HG02678 (cell line): ENCODE data around the gene PPFIBP1.

Source experiments
- ATAC-seq: cut with Tn5 transposase; IDR thresholded peaks from one replicate; pipeline ENCODE4 v1.9.1; 2021; ENCODE audit warnings: mild to moderate bottlenecking, moderate library complexity; ENCODE audit not compliant: unreplicated experiment

PPFIBP1 gene

DNA sequence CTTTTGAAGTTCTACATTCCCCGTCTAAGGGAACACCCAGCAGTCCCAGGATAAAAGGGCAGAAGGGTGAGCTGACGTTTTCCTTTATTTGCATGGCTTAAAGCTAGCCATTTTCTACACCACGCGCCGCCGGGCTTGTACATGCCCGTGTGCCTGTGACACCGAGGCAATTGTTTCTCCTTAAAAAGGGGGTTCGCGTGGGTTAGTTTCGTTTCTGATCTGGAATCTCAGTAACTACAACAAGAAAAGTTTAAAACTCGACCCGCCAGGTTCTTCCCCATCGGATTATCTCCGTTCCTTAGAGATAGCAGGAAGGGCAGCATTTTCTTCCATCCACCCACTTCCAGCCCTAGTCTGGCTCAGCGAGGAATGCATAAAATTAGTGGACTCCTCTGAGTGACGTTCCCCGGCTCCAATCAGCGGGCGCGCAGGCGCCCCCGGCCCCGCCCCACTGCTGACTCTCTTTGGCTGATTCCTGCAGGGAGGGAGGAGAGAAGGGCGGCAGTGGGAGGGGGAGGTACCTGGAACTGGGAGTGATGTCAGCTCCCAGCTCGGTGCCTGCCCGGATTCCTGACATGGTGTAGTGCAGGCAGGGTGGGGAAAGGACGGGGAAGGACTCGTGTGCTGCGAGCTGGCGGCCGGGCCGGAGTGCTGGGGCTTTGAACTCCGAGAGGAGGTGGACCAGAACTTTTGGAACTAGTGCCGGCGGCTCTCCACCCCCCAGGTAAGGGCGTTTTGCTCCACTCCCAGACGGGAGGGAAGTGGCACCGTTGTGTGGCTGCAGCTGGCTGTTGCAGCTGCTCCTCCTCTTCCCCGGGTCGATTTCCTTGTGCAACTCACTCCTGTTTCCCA is at the start of gene PPFIBP1:
Gene PPFIBP1, plus strand, starts transcription at position 565 of the 852 bp plus-strand sequence. CDS start 109,191 bp downstream, outside the sequence.
- peak; percentile 95 for ATAC-seq

DNA sequence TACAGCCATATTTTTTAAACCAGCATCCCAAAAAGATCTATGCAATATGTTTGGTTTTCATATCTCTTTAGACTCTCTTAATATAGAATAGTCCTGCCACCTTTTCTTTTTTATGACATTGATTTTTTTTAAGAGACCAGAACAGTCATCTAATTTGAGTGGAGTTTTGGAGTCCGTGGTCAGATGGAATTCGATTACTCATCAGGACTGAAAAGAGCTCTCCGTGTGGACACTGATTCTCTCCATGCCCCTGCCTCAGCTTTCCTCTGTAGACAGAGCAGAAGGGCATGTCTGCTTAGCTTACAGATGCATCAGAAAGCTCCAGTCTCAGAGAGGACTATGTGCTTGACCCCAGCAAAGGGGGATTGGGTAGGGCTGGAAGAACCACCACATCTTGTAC is 49.7 kb upstream of the PPFIBP1 start:
- no peak for ATAC-seq

DNA sequence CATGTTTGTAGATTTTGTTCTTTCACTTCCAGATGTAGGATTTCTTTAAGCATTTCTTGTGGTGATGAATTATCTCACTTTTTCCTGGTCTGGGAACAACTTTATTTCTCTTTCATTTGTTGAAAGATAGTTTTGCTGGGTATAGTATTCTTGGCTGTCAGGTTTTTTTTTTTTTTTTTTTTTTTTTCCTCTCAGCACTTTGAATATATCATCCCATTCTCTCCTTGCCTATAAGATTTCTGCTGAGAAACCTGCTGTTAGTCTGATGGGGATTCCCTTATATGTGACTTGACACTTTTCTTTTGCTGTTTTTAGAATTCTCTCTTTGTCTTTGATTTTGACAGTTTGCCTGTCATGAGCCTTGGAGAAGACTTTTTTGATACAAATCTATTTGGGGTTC is 47.0 kb upstream of the PPFIBP1 start:
- ATAC-seq = no peak

- no peak for ATAC-seq
Observed at GRCh38 chr12:27478949-27479348, 45.1 kb upstream of the PPFIBP1 start.

DNA sequence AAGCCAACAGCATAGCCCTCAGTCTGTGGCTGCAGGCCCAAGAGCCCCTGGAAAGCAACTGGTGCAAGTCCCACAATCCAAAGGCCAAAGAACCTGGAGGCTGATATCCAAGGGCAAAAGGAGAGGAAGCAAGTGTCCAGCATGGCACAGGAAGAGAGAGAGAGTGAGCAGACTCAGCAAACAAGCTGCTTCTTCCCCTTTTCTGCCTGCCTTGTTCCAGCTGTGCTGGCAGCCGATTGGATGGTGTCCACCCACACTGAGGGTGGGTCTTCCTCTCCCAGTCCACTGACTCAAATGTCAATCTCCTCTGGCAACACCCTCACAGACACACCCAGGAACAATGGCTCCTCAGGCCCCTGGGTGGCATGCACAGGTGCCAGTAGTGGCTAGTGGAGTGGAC is 44.0 kb upstream of the PPFIBP1 start:
- ATAC-seq = no peak

DNA sequence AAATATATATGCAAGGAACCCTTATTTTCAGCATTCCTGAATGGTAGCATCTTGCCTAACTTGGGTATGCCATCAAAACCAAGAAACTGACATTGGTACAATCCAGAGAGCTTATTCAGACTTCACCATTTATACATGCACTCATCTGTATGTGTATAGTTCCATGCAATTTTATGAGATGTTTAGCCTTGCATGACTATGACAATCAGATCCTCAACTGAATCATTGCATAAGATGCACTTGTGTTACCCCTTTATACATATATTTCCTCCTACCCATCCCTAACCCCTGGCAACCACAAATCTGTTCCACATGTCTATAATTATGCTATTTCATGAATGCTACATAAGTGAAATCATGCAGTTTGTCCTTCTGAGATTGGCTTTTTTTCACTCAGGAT is 37.0 kb upstream of the PPFIBP1 start:
- ATAC-seq = no peak

DNA sequence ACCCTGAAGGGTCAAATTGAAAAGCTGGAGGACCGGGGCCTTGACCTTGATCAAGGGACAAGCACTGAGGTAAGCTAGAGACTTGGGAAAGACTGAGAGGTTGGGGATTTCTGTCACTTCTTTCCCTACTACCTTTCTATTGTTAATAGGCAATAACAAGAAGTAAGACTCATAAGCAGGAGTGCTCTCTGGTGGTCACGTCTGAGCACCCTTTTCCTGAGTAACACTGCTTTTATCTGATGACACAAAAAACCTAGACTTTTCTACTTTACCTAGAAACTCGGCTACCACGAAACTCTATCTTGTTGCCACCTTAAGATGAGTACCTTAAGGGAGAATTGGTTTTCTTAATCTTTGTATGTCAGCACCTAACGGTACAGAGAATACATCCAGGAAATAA is 35.5 kb upstream of the PPFIBP1 start:
- ATAC-seq = no peak

GRCh38 chr12:27491226-27491625 is 32.8 kb upstream of the PPFIBP1 start:
- ATAC-seq = no peak

- ATAC-seq = no peak
Observed at GRCh38 chr12:27493260-27493940, 30.6 kb upstream of the PPFIBP1 start.

DNA sequence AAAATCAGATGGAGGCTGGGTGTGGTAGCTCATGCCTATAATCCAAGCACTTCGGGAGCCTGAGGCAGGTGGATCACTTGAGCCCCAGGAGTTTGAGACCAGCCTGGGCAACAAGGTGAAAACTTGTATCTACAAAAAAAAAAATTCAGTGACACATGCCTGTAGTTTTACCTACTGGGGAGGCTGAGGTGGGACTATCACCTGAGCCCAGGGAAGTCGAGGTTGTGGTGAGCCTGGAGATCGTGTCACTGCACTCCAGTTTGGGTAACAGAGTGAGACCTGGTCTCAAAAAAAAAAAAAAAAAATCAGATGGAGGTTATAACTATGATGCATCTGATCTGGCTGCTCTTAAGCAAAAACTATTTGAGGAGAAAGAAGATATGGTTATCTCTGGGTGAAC is 26.6 kb upstream of the PPFIBP1 start:
- no peak for ATAC-seq

GRCh38 chr12:27498149-27498548 is 25.9 kb upstream of the PPFIBP1 start:
- ATAC-seq = no peak

DNA sequence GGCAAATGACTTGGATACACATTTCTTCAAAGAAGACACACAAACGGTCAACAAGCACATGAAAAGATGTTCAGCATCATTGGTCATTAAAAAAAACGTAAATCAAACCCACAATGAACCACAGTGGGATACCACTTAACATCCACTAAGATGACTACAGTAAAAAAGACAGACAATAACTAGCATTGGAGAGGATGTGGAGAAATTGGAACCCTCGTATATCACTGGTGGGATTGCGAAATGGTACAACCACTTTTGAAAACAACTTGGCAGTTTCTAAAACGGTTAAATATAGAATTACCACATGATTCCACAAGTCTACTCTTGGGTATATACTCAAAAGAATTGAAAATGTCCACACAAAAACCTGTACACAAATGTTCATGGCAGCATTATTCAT is 25.2 kb upstream of the PPFIBP1 start:
- ATAC-seq = no peak

- ATAC-seq = no peak
Observed at GRCh38 chr12:27499377-27499776, 24.6 kb upstream of the PPFIBP1 start.

- no peak for ATAC-seq
Observed at GRCh38 chr12:27500546-27500945, 23.5 kb upstream of the PPFIBP1 start.

DNA sequence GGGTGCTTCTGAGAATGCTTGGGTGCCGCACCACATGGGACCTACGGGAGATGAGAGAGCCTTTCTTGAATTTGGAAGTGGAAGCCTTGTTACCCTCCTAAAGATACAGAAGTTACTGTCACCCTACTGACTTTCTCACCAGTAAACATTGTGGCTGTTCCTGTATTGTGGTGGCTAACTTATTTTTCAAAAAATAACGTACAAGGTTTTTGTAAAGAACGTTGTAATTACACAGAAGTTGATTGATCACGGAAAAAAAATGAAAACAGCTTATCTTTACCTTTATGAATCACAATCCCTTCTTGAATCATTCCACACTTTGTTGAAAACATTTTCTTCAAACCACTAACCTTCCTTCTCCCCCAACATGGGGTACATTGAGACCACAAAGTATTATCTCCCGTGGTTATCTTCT is 22.0 kb upstream of the PPFIBP1 start:
- ATAC-seq = no peak

GRCh38 chr12:27504507-27504906 is 19.5 kb upstream of the PPFIBP1 start:
- no peak for ATAC-seq

GRCh38 chr12:27505109-27505508 is 18.9 kb upstream of the PPFIBP1 start:
- no peak for ATAC-seq

- no peak for ATAC-seq
Observed at GRCh38 chr12:27505761-27506160, 18.2 kb upstream of the PPFIBP1 start.

DNA sequence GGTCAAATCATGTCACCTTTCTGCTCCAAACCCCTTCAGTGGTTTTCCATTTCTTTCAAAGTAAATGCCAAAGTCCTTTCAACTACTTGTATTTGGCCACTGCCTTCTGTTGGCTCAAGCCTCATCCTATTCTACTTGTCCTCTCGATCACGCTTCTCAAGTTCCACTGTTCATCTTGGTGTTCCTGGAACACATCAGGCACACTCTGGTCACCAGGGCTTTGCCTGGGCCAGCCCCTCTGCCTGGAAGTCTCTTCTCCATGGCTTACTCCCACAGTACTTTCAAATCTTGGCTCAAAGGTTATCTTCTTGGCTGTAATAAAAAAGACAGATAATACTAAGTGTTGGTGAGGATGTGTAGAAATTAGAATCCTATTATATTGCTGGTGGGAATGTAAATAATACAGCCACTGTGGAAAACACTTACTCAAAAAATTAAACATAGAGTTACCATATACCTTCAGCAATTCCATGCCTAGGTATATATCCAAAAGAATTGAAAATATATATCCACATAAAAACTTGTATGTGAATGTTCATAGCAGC is 17.3 kb upstream of the PPFIBP1 start:
- no peak for ATAC-seq

DNA sequence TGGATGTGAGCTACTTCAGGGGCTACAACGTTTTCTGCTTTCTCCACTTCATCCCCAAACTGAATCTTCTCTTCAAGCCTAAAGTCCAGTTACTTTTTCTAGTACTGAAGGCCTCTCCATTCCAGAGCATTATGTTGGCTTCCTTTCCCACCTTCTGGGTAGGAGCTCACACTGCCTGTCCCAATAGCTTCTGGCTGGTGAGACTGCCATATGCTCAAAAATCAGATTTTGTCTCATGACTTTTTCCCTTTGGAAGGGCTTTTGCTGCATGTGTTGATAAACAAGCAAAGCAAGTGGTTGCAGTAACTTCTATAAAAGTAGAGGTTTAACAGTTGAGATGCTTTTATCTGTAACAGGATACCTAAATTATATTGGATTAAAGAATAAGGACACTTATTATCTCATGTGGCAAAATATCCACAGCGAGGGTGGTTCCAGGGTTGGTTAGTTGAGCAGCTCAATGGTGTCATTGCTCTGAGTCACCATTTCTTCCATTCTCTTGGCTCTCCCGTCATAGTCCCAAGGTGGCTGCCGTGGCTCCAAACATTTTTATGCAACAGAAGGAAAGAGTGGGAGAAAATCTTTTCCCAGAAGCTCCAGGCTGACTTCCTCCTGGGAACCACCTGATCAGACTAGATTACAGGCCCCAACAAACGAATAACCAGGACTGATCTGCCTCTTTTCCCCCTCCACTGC is 15.1 kb upstream of the PPFIBP1 start:
- ATAC-seq = no peak

DNA sequence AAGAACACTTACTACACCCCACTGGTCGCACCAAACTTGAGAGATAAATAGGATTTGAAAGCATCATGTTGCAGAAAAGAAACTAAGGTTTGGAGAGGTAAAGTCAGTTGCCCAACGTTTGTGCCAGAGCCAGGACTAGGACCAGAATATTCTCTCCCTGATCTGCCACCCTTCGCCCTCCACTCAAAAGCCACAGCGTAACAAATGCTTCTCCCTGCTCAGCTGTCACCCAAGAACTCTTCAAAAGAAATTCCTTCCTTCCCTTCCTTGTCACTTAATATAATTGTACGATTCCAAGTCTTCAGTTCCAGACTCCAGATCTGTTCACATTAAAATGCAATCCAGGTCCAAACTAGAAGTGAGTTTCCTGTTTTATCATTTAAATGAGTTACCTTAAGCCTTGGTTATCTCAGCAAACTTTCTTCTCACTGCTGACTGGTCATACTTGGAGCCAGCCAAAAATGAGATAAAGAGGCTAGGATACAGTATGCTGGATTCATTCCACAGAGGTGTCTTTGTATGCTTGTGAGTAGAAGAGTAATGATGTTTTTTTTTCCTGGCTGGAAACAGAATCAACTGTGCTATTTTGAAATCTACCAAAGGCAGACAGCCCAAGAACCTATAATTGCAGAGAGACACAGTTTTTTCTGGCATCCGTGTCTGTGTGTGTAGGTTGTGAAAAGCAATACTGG is 12.8 kb upstream of the PPFIBP1 start:
- ATAC-seq = no peak
